ENCODE data around the gene MACO1. TPM values are rescaled to one million over a fixed set of nuclear protein-coding genes. Genes with fewer than 3 reads are reported as not detected.

Gene MACO1
- total and polyA plus RNA-seq, 2 donors from 2014 or later = 12.1 to 19.3 TPM

GRCh38 chr1:25487628-25488027 is 56.9 kb downstream of the MACO1 start:
- TF ChIP-seq CTCF (IDR thresholded peaks at IDR 0.05; ENCODE audit: borderline replicate concordance, extremely low read depth, insufficient read depth) = peak; percentile 20
- Histone ChIP-seq H3K36me3 (ENCODE audit: control insufficient read depth in 2 of 3, insufficient read depth in 3 of 3, low read length in 3 of 3) (peaks cover 8 to 37% (median 24%) of the 10 kb centered on the region in 3 donors), H3K27me3 (ENCODE audit: control insufficient read depth, insufficient read depth, low read length) (no peaks in the 10 kb centered on the region), H3K27ac (ENCODE audit: low read depth in 2 of 2, low read length in 2 of 2) (no peak overlapping the region), H3K4me1 (ENCODE audit: control insufficient read depth in 2 of 3, insufficient read depth in 2 of 3, low read depth in 1 of 3, low read length in 3 of 3) (no peaks in the 10 kb centered on the region), H3K9ac (ENCODE audit: low read length in 3 of 3) (no peak overlapping the region), H3K4me3 (ENCODE audit: low read length in 3 of 3) (no peak overlapping the region), H3K9me3 (ENCODE audit: control insufficient read depth in 2 of 3, insufficient read depth in 1 of 3, low read length in 3 of 3) (no peaks in the 10 kb centered on the region)
- FAIRE-seq (no peak), DNase-seq (no peak)
- intact Hi-C loops (cut with DNase I) = no loop called here

GRCh38 chr1:25492323-25492722 is 61.6 kb downstream of the MACO1 start:
- H3K9ac ChIP-seq (ENCODE audit: low read length in 3 of 3) = no peak overlapping the region
- H3K4me1 ChIP-seq (ENCODE audit: control insufficient read depth in 2 of 3, insufficient read depth in 2 of 3, low read depth in 1 of 3, low read length in 3 of 3) = no peaks in the 10 kb centered on the region
- H3K36me3 ChIP-seq (ENCODE audit: control insufficient read depth in 2 of 3, insufficient read depth in 3 of 3, low read length in 3 of 3) = peaks cover 9 to 37% (median 27%) of the 10 kb centered on the region in 3 donors
- H3K4me3 ChIP-seq (ENCODE audit: low read length in 3 of 3) = no peak overlapping the region
- DNase-seq (no peak), FAIRE-seq (no peak)
- intact Hi-C loops (cut with DNase I) = no loop called here
- H3K9me3 ChIP-seq (ENCODE audit: control insufficient read depth in 2 of 3, insufficient read depth in 1 of 3, low read length in 3 of 3) = no peaks in the 10 kb centered on the region
- no peaks in the 10 kb centered on the region for H3K27me3 ChIP-seq (ENCODE audit: control insufficient read depth, insufficient read depth, low read length)
- no peak for TF ChIP-seq CTCF (IDR thresholded peaks at IDR 0.05; ENCODE audit: borderline replicate concordance, extremely low read depth, insufficient read depth)
- no peak overlapping the region for H3K27ac ChIP-seq (ENCODE audit: low read depth in 2 of 2, low read length in 2 of 2)

- no peak overlapping the region for H3K4me3 ChIP-seq (ENCODE audit: low read length in 3 of 3)
- no peaks in the 10 kb centered on the region for H3K9me3 ChIP-seq (ENCODE audit: control insufficient read depth in 2 of 3, insufficient read depth in 1 of 3, low read length in 3 of 3)
- TF ChIP-seq CTCF (IDR thresholded peaks at IDR 0.05; ENCODE audit: borderline replicate concordance, extremely low read depth, insufficient read depth) = no peak
- no peaks in the 10 kb centered on the region for H3K27me3 ChIP-seq (ENCODE audit: control insufficient read depth, insufficient read depth, low read length)
- H3K9ac ChIP-seq (ENCODE audit: low read length in 3 of 3) = no peak overlapping the region
- H3K4me1 ChIP-seq (ENCODE audit: control insufficient read depth in 2 of 3, insufficient read depth in 2 of 3, low read depth in 1 of 3, low read length in 3 of 3) = no peaks in the 10 kb centered on the region
- intact Hi-C loops (cut with DNase I) = no loop called here
- FAIRE-seq = no peak
- H3K27ac ChIP-seq (ENCODE audit: low read depth in 2 of 2, low read length in 2 of 2) = no peak overlapping the region
- peak in 1 of 5 donors; percentile 4 for DNase-seq
- H3K36me3 ChIP-seq (ENCODE audit: control insufficient read depth in 2 of 3, insufficient read depth in 3 of 3, low read length in 3 of 3) = peaks cover 6 to 33% (median 31%) of the 10 kb centered on the region in 3 donors
Measured at GRCh38 chr1:25494952-25495351, 64.3 kb downstream of the MACO1 start.

GRCh38 chr1:25500694-25501093 is 70.0 kb downstream of the MACO1 start:
- intact Hi-C loops (cut with DNase I) = no loop called here
- Histone ChIP-seq H3K36me3 (ENCODE audit: control insufficient read depth in 2 of 3, insufficient read depth in 3 of 3, low read length in 3 of 3) (peaks cover 4 to 14% (median 5%) of the 10 kb centered on the region in 3 donors), H3K9ac (ENCODE audit: low read length in 3 of 3) (no peak overlapping the region), H3K27me3 (ENCODE audit: control insufficient read depth, insufficient read depth, low read length) (no peaks in the 10 kb centered on the region), H3K4me3 (ENCODE audit: low read length in 3 of 3) (no peak overlapping the region), H3K4me1 (ENCODE audit: control insufficient read depth in 2 of 3, insufficient read depth in 2 of 3, low read depth in 1 of 3, low read length in 3 of 3) (peaks cover 0 to under 1% (median 0%) of the 10 kb centered on the region in 3 donors), H3K9me3 (ENCODE audit: control insufficient read depth in 2 of 3, insufficient read depth in 1 of 3, low read length in 3 of 3) (no peaks in the 10 kb centered on the region), H3K27ac (ENCODE audit: low read depth in 2 of 2, low read length in 2 of 2) (no peak overlapping the region)
- DNase-seq (no peak), FAIRE-seq (no peak)
- TF ChIP-seq CTCF (IDR thresholded peaks at IDR 0.05; ENCODE audit: borderline replicate concordance, extremely low read depth, insufficient read depth) = no peak
